NCI-H774 (cell line): ENCODE measurements around the gene GPN1.
"Not testable (repeated sequence)": the region's sequence is repeated elsewhere in the genome, so short reads cannot be mapped to it uniquely, and the experiment has no call there.

ENCODE experiments used
- DNase-seq: peaks from one replicate; lab custom pipeline; 2025; lab: John Stamatoyannopoulos, UW

Gene GPN1

DNA sequence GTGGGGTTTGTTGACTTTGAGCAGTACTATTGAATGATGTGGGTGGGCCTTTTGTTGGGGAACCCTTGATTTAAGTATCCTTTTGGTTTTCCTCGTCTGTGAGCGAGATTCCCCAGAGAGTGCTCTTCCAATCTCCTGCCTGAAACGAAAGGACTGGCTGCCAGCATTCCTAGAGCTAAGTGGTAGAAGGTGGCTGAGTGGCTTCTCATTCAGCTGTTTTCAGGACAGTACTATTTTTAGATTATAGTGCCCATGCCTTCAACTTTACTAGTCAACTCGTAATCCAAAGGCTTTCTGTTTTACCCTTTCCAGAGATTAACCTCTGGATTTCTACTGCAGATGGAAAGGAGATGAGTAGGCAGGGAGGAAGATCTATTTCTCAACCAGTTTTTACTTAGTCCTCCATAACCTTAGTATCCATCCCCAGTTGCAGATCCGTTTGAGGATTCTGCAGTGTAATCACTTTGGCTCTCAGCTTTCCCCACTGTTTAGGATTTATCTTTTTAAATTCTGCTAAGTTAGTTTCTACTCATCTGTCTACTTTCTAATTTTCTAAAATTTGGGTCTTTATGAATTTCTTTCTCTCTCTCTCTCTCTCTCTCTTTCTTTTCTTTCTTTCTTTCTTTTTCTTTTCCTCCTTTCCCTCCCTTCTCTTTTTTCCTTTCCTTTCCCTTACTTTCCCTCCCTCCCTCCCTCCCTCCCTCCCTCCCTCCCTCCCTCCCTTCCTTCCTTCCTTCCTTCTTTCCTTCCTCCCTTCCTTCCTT, 44.1 kb downstream of the GPN1 start:
- no peak for DNase-seq

DNA sequence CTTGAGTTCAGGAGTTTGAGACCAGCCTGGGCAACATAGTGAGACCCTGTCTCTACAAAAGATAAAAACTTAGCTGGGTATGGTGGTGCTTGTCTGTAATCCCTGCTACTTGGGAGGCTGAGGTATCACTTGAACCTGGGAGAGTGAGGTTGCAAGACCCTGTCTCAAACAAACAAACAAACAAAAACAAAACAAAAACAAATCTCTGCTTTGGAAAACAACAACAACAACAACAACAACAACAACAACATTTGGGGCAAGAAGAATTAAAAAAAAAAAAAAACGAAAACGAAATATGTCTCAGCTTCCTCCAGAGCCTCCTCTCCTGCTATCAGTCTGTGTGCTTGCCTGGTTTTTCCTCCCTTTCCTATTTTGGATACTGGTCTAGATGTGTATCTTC, 51.7 kb downstream of the GPN1 start:
- DNase-seq: no peak

DNA sequence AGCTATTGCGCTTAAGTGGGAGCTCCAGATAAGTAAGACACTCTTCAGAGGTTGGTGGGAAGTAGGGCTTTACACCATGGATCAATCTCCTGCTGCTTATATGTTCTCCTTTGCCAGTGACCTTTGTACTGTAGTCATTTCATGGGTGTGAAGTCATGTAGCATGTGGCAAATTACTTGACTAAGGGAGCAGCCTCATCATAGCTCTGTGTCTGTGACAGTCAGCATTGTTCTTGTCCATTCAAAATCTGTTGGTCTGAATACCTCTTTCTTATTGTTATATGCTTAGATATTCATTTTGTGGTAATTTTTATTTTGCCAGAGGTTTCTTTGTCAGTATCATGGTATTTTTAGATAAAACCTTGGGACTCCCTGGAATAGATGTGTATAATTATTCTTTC, 53.0 kb downstream of the GPN1 start:
- DNase-seq: no peak

- DNase-seq: not testable (repeated sequence)
Observed at GRCh38 chr2:27682334-27682771, 53.5 kb downstream of the GPN1 start.

DNA sequence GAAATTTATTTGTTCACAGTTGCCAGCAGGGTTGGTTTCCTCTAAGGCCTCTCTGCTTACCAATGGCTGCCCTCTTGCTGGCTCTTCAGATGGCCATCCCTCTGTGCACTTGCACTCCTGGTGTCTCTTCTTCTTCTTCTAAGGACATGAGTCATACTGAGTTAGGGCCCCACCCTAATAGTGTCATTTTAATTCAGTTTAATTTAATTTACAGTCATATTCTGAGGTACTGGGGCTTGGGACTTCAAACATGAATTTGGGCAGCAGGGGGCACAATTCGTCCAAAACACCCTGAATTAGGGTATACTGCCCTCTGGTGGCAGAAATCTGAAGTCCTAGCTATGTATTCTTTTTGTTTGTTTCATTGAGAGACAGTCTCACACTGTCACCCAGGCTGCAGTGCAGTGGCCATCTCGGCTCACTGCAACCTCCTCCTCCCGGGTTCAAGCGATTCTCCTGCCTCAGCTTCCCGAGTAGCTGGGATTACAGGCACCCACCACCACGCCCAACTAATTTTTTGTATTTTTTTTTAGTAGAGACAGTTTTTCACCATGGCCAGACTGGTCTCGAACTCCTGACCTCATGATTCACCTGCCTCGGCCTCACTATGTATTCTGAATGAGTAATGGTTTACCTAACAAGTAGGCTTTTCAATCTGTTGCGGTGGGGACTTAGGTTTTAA, 54.7 kb downstream of the GPN1 start:
- peak; percentile 83 for DNase-seq

GRCh38 chr2:27685006-27685405, 56.2 kb downstream of the GPN1 start:
- not testable (repeated sequence) for DNase-seq

GRCh38 chr2:27685577-27685976, 56.7 kb downstream of the GPN1 start:
- DNase-seq: no peak

GRCh38 chr2:27687232-27687631, 58.4 kb downstream of the GPN1 start:
- DNase-seq: no peak

DNA sequence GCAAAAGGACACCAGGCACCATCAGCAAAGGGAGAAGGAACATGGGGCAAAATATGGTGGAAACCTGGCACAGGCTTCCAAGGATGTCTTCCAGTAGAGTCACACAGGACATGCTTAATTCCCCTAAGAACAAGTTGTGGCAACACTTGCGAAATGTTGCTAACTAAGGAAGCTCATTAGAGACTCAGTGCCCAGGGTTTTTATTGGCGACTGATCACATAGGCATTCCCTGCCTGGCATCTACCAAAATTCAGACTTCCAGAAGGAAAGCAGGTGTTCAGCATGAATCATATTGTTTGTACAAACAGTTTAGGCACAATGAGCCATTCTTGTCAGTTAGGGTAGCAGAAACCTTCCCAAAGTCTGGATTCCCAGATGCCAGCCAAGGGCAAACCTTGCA, 60.6 kb downstream of the GPN1 start:
- DNase-seq: no peak

DNA sequence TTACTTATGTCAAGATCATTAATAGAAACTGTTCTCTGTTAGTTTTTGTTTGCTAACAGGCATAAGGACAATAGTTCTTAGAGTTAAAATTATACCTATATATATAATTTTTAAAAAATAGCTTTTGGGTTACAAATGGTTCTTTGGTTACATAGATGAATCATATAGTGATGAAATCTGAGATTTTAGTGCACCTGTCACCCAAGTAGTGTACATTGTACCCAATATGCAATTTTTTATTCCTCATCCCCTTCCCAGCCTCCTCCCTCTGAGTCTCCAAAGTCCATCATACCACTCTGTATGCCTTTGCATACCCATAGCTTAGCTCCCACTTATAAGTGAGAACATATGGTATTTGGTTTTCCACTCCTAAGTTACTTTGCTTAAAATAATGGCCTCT, 61.2 kb downstream of the GPN1 start:
- DNase-seq: no peak

DNA sequence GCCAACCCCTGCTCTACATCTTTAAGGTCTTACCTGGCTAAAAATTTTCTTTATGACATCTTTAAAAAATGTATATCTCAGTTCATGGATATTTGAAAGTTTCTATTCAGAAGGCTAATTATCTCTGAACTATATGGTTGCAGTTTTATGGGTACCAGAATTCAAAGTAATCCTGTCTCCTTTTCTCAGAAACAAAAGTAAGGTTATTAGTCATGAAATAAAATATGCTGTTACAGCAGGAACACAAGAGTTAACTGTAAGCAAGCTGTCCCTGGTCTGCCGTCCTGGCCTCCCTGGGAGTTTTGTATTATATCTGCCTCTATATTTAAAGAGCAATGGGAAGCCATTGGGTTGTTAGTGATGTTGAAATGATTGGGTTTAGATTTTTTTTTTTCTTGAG, 68.8 kb downstream of the GPN1 start:
- no peak for DNase-seq
